ENCODE measurements around the gene FALEC. TPM values are rescaled to one million over a fixed set of nuclear protein-coding genes. Genes with fewer than 3 reads are reported as not detected.

Gene FALEC
- not detected for total RNA-seq

DNA sequence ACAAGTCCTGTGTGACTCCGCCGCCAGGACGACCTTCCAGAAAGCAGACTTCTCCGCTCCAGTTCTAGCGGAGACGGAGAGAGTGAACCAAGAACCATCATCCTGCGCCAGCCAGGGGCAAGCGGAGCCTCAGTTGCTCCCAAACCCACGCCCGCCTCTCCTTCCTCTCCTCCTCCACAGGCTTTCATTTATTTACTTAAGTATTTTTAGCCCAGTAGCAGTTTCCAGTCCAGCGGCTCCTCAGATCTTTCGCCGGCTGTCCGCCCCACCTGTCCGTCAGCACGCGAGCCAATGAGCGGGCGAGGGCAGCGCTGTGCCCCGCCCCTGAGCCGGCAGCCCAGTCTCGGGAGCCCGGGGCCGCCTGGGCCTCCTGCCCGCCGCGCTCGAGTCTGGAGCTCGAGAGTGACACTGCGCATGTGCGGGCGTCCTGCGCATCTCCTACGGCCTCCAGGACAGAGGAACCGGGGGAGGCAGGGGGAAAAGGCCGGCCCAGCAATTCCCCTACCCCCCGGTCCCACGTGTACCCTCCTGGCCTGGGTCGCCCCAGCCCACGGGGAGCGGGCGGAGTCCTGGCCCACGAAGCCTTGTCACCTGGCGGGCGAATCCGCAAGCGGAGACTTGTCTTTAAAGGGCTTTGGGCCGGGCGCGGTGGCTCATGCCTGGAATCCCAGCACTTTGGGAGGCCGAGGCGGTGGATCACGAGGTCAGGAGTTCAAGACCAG is at the start of gene FALEC:
Gene FALEC, plus strand, starts transcription at position 425 of the 722 bp plus-strand sequence.
- Mint-ChIP-seq H3K4me3 (peak within 1 kb of the TSS; percentile 92), H3K27me3 (no peaks in the 10 kb centered on the region), H3K9me3 (no peaks in the 10 kb centered on the region), H3K4me1 (ENCODE audit: low read depth) (peaks cover 12% of the 10 kb centered on the region), H3K27ac (peak within 1 kb of the TSS; percentile 64), H3K36me3 (ENCODE audit: low read depth) (no peaks in the 10 kb centered on the region)
- ChIA-PET POLR2A (interaction anchor here (0.5 to 0.8 kb wide), 6 partner anchors 11 to 465 kb away, joined by 3 to 6 read pairs (median 3); partner anchors contain the start of gene TARS2), CTCF (interaction anchor here (0.6 to 5.5 kb wide), 12 partner anchors 17 to 260 kb away, joined by 3 to 30 read pairs (median 4); no protein-coding TSS in a partner anchor)
- intact Hi-C loops (cut with micrococcal nuclease), result loop anchor here (10.0 kb wide), 1 partner anchor 51 kb away; no protein-coding TSS in a partner anchor
- DNase-seq, result peak; percentile 92
- peak; percentile 100 for ATAC-seq
- TF ChIP-seq, protein P1, sequence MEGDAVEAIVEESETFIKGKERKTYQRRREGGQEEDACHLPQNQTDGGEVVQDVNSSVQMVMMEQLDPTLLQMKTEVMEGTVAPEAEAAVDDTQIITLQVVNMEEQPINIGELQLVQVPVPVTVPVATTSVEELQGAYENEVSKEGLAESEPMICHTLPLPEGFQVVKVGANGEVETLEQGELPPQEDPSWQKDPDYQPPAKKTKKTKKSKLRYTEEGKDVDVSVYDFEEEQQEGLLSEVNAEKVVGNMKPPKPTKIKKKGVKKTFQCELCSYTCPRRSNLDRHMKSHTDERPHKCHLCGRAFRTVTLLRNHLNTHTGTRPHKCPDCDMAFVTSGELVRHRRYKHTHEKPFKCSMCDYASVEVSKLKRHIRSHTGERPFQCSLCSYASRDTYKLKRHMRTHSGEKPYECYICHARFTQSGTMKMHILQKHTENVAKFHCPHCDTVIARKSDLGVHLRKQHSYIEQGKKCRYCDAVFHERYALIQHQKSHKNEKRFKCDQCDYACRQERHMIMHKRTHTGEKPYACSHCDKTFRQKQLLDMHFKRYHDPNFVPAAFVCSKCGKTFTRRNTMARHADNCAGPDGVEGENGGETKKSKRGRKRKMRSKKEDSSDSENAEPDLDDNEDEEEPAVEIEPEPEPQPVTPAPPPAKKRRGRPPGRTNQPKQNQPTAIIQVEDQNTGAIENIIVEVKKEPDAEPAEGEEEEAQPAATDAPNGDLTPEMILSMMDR (IDR thresholded peaks at IDR 0.05), result no peak

DNA sequence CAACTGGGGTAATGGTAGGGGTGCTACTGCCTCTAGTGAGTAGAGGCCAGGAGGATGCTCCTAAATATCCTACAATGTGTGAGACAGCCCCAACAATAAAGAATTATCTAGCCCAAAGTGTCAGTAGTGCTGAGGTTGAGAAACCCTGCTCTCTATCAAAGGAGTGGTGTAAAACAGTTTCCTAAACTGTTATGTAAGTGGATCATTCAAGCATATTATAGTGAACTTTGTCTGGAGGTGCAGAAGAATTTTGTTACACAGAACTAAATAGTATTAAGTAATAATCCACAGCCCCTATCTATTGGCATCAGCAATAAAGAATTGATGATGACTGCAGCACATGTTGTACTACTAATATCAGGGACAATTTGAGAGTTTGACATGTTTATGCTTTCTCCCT is 48.6 kb upstream of the FALEC start:
- no peak overlapping the region for H3K4me3 Mint-ChIP-seq
- H3K36me3 Mint-ChIP-seq (ENCODE audit: low read depth), result peaks cover 20% of the 10 kb centered on the region
- no peaks in the 10 kb centered on the region for H3K27me3 Mint-ChIP-seq
- intact Hi-C loops (cut with micrococcal nuclease), result loop anchor here (10.0 kb wide), 1 partner anchor 48 kb away; the partner anchor contains the start of gene FALEC
- CTCF ChIA-PET, result no interaction called here
- POLR2A ChIA-PET, result no interaction called here
- H3K27ac Mint-ChIP-seq, result no peak overlapping the region
- no peaks in the 10 kb centered on the region for H3K9me3 Mint-ChIP-seq
- TF ChIP-seq, protein P1 (IDR thresholded peaks at IDR 0.05), result no peak
- DNase-seq, result no peak
- no peak for ATAC-seq
- H3K4me1 Mint-ChIP-seq (ENCODE audit: low read depth), result peaks cover 4% of the 10 kb centered on the region

DNA sequence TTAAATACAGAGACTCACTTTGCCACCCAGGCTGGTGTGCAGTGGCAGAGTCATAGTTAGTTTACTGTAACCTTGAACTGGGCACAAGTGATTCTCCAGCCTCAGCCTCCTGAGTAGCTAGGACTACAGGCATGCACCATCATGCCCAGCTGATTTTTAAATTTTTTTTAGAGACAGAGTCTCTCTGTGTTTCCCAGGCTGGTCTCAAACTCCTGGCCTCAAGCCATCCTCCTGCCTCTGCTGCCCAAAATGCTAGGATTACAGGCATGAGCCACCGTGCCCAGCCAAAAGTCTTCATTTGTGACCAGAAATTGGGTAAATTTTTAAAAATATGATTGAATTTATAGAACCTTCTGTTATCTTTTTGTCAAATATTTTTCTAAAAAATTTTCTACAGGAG is 46.3 kb upstream of the FALEC start:
- peaks cover 2% of the 10 kb centered on the region for H3K4me1 Mint-ChIP-seq (ENCODE audit: low read depth)
- H3K27ac Mint-ChIP-seq, result no peak overlapping the region
- H3K27me3 Mint-ChIP-seq, result no peaks in the 10 kb centered on the region
- POLR2A ChIA-PET, result interaction anchor here (0.7 to 1.0 kb wide), 2 partner anchors 18 to 1495 kb away, joined by 4 read pairs; partner anchors contain the start of gene TARS2
- no peak for ATAC-seq
- peaks cover 23% of the 10 kb centered on the region for H3K36me3 Mint-ChIP-seq (ENCODE audit: low read depth)
- H3K4me3 Mint-ChIP-seq, result no peak overlapping the region
- no peak for DNase-seq
- CTCF ChIA-PET, result interaction anchor here (1.0 to 1.4 kb wide), 3 partner anchors 18 to 64 kb away, joined by 3 read pairs; partner anchors contain the start of gene TARS2
- intact Hi-C loops (cut with micrococcal nuclease), result loop anchor here (10.0 kb wide), 1 partner anchor 46 kb away; the partner anchor contains the start of gene FALEC
- no peaks in the 10 kb centered on the region for H3K9me3 Mint-ChIP-seq
- TF ChIP-seq, protein P1 (IDR thresholded peaks at IDR 0.05), result no peak

DNA sequence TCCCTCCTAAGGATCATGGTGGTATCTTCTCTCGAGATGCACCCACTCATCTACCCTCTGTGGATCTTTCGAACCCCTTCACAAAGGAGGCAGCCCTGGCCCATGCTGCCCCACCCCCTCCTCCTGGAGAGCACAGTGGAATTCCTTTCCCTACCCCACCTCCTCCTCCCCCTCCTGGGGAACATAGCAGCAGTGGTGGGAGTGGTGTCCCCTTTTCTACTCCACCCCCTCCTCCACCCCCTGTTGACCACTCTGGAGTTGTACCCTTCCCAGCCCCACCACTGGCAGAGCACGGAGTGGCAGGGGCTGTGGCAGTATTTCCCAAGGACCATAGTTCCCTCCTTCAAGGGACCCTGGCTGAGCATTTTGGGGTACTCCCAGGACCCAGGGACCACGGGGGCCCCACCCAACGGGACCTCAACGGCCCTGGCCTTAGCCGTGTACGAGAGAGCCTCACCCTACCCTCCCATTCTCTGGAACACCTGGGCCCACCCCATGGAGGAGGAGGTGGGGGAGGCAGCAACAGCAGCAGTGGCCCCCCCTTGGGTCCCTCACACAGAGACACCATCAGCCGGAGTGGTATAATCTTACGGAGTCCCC is 42.9 kb upstream of the FALEC start:
- H3K9me3 Mint-ChIP-seq, result no peaks in the 10 kb centered on the region
- H3K27me3 Mint-ChIP-seq, result no peaks in the 10 kb centered on the region
- TF ChIP-seq, protein P1 (IDR thresholded peaks at IDR 0.05), result no peak
- ChIA-PET POLR2A (no interaction called here), CTCF (no interaction called here)
- H3K4me3 Mint-ChIP-seq, result no peak overlapping the region
- no peak overlapping the region for H3K27ac Mint-ChIP-seq
- H3K4me1 Mint-ChIP-seq (ENCODE audit: low read depth), result peaks cover 10% of the 10 kb centered on the region
- intact Hi-C loops (cut with micrococcal nuclease), result no loop called here
- DNase-seq (no peak), ATAC-seq (no peak)
- peaks cover 18% of the 10 kb centered on the region for H3K36me3 Mint-ChIP-seq (ENCODE audit: low read depth)

DNA sequence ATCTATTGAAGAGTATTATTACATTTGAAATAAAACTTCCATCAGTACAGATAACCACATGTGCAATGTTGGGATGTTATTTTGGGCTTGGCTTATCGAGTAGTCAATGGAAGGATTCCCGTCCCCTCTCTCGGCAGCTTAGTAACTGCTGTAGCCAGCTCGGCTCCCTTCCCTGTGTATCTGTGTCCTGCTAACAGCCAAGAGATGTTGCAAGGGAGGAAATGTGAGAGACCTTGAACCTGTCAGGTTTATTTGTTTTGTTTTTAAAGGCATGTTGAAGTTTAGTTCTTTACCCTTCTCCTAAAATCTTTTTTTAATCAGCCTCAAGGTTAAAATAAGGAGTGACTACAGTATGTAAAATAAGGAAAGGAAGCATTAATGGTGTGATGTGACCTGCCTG is 41.9 kb upstream of the FALEC start:
- peaks cover 18% of the 10 kb centered on the region for H3K36me3 Mint-ChIP-seq (ENCODE audit: low read depth)
- no peaks in the 10 kb centered on the region for H3K27me3 Mint-ChIP-seq
- intact Hi-C loops (cut with micrococcal nuclease), result no loop called here
- H3K9me3 Mint-ChIP-seq, result no peaks in the 10 kb centered on the region
- no peak overlapping the region for H3K4me3 Mint-ChIP-seq
- ATAC-seq (no peak), DNase-seq (no peak)
- ChIA-PET CTCF (no interaction called here), POLR2A (no interaction called here)
- no peak overlapping the region for H3K27ac Mint-ChIP-seq
- TF ChIP-seq, protein P1 (IDR thresholded peaks at IDR 0.05), result no peak
- peaks cover 10% of the 10 kb centered on the region for H3K4me1 Mint-ChIP-seq (ENCODE audit: low read depth)

Measured in activated CD8-positive, alpha-beta T cell treated with anti-CD3 and anti-CD28 coated beads for 36 hours (primary cell).